Renal cortex interstitium (tissue), 15 donors: Measurements from ENCODE around the gene TECPR2. TPM values are rescaled to one million over a fixed set of nuclear protein-coding genes. Genes with fewer than 3 reads are reported as not detected.

ENCODE experiments used
- DNase-seq, 11 donors: peaks; one replicate each; pipeline ENCODE4 v3.0.0-alpha.2; 2013; ENCODE audit warnings: low read depth in 9 of 11, low spot score in 4 of 11; ENCODE audit errors: extremely low read depth in 1 of 11
- long read RNA-seq, 16 experiments: transcript quantifications; one replicate each; lab custom pipeline, GENCODE V29; 2026
- polyA plus RNA-seq, 3 donors: library from polyadenylated mRNA; unstranded; fragments of 120-200 nt; gene quantifications; one replicate each; pipeline ENCODE4 v1.2.1, GENCODE V29; 2013; ENCODE audit not compliant: insufficient read length in 3 of 3

Gene TECPR2
- polyA plus RNA-seq = 10 to 100 TPM; 14.7 to 19.6 (median 16.8) TPM
- long read RNA-seq, donor 1 = 0 reads
- long read RNA-seq, donor 2, partial matches to known transcripts = 11 of 11 reads
- long read RNA-seq, donor 2, other reads (novel, unspliced or antisense) = 0 of 11 reads
- long read RNA-seq, donor 3, full-length matches to known transcripts = 1 of 12 reads
- long read RNA-seq, donor 3, partial matches to known transcripts = 0 of 12 reads
- long read RNA-seq, donor 3, other reads (novel, unspliced or antisense) = 11 of 12 reads
- long read RNA-seq, donor 4 = 0 reads
- long read RNA-seq, donor 5 = 0 reads
- long read RNA-seq, donor 6, partial matches to known transcripts = 13 of 14 reads
- long read RNA-seq, donor 6, other reads (novel, unspliced or antisense) = 0 of 14 reads
- long read RNA-seq, donor 7, full-length matches to known transcripts = 2 of 2 reads
- long read RNA-seq, donor 7, partial matches to known transcripts = 0 of 2 reads
- long read RNA-seq, donor 7, other reads (novel, unspliced or antisense) = 0 of 2 reads
- long read RNA-seq, donor 8 = 0 reads
- long read RNA-seq, donor 9, partial matches to known transcripts = 0 of 1 reads
- long read RNA-seq, donor 9, other reads (novel, unspliced or antisense) = 0 of 1 reads
- long read RNA-seq, donor 10, partial matches to known transcripts = 0 of 1 reads
- long read RNA-seq, donor 10, other reads (novel, unspliced or antisense) = 0 of 1 reads
- long read RNA-seq, donor 11, partial matches to known transcripts = 7 of 7 reads
- long read RNA-seq, donor 11, other reads (novel, unspliced or antisense) = 0 of 7 reads
- long read RNA-seq, donor 12, partial matches to known transcripts = 7 of 7 reads
- long read RNA-seq, donor 12, other reads (novel, unspliced or antisense) = 0 of 7 reads
- long read RNA-seq, donor 13 = 0 reads
- long read RNA-seq, donor 14, partial matches to known transcripts = 9 of 14 reads
- long read RNA-seq, donor 14, other reads (novel, unspliced or antisense) = 5 of 14 reads
- long read RNA-seq, donor 15 = 0 reads
- long read RNA-seq, donor 16, full-length matches to known transcripts = 1 of 26 reads
- long read RNA-seq, donor 16, partial matches to known transcripts = 25 of 26 reads
- long read RNA-seq, donor 16, other reads (novel, unspliced or antisense) = 0 of 26 reads

GRCh38 chr14:102362545-102363181 lies at the start of gene TECPR2, which contains the start of gene CINP:
TSS of gene TECPR2 (plus strand) at chr14:102362941. CDS start at chr14:102376722, 13,781 bp downstream.
TSS of gene CINP (minus strand) at chr14:102362890. CDS start at chr14:102362851, 39 bp downstream.
- peak; percentile 86 to 95 (median 93) for DNase-seq

- DNase-seq = peak in 6 of 11 donors; percentile 71 to 77 (median 74)
Observed at GRCh38 chr14:102314242-102315011, 48.3 kb upstream of the TECPR2 start.

GRCh38 chr14:102315121-102315520 lies 47.6 kb upstream of the TECPR2 start:
- DNase-seq = no peak

GRCh38 chr14:102316338-102316742 lies 46.4 kb upstream of the TECPR2 start:
- DNase-seq = peak in 4 of 11 donors; percentile 49 to 67 (median 60)

- peak in 9 of 11 donors; percentile 74 to 87 (median 86) for DNase-seq
Observed at GRCh38 chr14:102316743-102317563, 45.8 kb upstream of the TECPR2 start.

- DNase-seq = no peak
Observed at GRCh38 chr14:102317564-102318248, 45.0 kb upstream of the TECPR2 start.

GRCh38 chr14:102318781-102319276 lies 43.9 kb upstream of the TECPR2 start:
- no peak for DNase-seq

GRCh38 chr14:102319351-102320032 lies 43.2 kb upstream of the TECPR2 start, which contains the start of gene ZNF839:
TSS of gene ZNF839 (plus strand) at chr14:102319746. CDS start at chr14:102319766, 20 bp downstream.
- DNase-seq = peak in 7 of 11 donors; percentile 82 to 87 (median 85)

- no peak for DNase-seq
Observed at GRCh38 chr14:102320033-102320660, 42.6 kb upstream of the TECPR2 start.

- DNase-seq = no peak
Observed at GRCh38 chr14:102320671-102321455, 41.9 kb upstream of the TECPR2 start.

GRCh38 chr14:102321456-102322422 lies 41.0 kb upstream of the TECPR2 start:
- no peak for DNase-seq

- no peak for DNase-seq
Observed at GRCh38 chr14:102323102-102323501, 39.6 kb upstream of the TECPR2 start.

GRCh38 chr14:102325791-102326345 lies 36.9 kb upstream of the TECPR2 start:
- DNase-seq = no peak
